Urinary bladder (tissue), 4 donors: Measurements from ENCODE around the gene LEF1. TPM values are rescaled to one million over a fixed set of nuclear protein-coding genes. Genes with fewer than 3 reads are reported as not detected.
"Not testable (repeated sequence)": the region's sequence is repeated elsewhere in the genome, so short reads cannot be mapped to it uniquely, and the experiment has no call there.

Source experiments
- DNase-seq: peaks from one replicate; pipeline ENCODE4 v3.0.0-alpha.2; 2015; ENCODE audit errors: extremely low spot score
- H3K27ac ChIP-seq: one replicate; pipeline ENCODE4 v1.5.1; 2013; ENCODE audit warnings: low read depth, mild to moderate bottlenecking, moderate library complexity
- H3K36me3 ChIP-seq: one replicate; pipeline ENCODE4 v1.6.1; 2013; ENCODE audit warnings: mild to moderate bottlenecking, moderate library complexity; ENCODE audit not compliant: insufficient read depth
- H3K4me1 ChIP-seq: one replicate; pipeline ENCODE4 v1.6.1; 2013; ENCODE audit warnings: mild to moderate bottlenecking, moderate library complexity; ENCODE audit not compliant: insufficient read depth
- H3K4me3 ChIP-seq: one replicate; pipeline ENCODE4 v1.5.1; 2013; ENCODE audit warnings: low read depth, low read length
- WGBS: extraction: QIAGEN DNeasy Blood & Tissue Kit; methylation state at CpG from one replicate; pipeline ENCODE4 v1.1.7; 2013; 5-methylcytosine and 5-hydroxymethylcytosine counted together
- polyA plus RNA-seq: library from polyadenylated mRNA; stranded (reverse); fragments of 200-250 nt; gene quantifications from one replicate; pipeline ENCODE4 v1.2.3, GENCODE V29; 2013
- total RNA-seq: library from RNA; depleted of rRNA; stranded (reverse); fragments of >200 nt; gene quantifications from one replicate; pipeline ENCODE4 v1.2.3, GENCODE V29; 2014
- donor health status: healthy with polysubstance abuse.
- donor health status: healthy.

The LEF1 gene
- total and polyA plus RNA-seq, 2 donors: 7.7 to 9.5 TPM

GRCh38 chr4:108050166-108051111 is 118.3 kb downstream of the LEF1 start:
- not testable (repeated sequence) for H3K27ac ChIP-seq, DNase-seq, H3K4me3 ChIP-seq, H3K36me3 ChIP-seq, H3K4me1 ChIP-seq
- WGBS: 89% methylated on average over 8 of the region's 10 CpGs

DNA sequence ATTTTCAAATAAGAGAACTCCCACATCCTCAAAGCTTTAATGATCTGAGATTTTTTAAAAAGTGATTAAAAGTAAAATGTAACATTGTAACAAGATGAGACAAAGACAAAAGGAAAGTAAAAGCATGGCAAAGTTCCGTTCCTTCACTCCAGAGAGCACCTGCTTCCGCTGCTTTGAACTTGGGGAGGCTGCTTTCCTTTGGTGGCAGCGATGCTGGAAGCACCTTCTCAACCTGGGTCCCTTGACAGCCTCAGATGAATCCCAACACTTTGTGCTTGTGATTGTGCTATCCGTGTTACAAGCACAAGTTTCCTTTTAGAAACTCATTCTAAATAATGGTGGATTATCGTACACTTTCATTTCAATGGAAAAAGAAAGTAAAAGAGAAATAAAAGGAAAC is 119.3 kb downstream of the LEF1 start:
- WGBS: 88% methylated on average over 5 of the region's 5 CpGs
- H3K4me1 ChIP-seq: no peaks in the 10 kb centered on the region
- no peak for DNase-seq
- no peak overlapping the region for H3K27ac ChIP-seq
- no peak overlapping the region for H3K4me3 ChIP-seq
- H3K36me3 ChIP-seq: no peaks in the 10 kb centered on the region

DNA sequence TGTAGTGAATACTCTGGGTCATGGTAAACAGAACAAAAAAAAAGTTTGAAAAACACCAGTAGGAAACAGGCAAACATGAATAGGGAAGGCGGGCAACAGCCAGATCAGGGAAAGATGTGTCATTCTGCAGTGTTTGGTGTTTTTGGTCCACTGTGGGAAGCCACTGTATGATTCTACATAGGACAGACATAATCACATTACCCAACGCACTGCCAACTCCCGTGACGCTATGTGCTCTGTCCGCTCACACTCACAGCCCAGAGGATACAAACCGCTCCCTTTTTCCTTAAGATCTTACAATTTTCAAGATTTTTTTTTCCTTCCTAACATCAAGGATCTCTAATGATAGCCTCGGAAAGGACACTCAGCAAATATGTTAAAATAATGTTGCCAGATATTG is 119.7 kb downstream of the LEF1 start:
- no peaks in the 10 kb centered on the region for H3K36me3 ChIP-seq
- 92% methylated on average over 7 of the region's 7 CpGs for WGBS
- H3K27ac ChIP-seq: no peak overlapping the region
- no peak for DNase-seq
- no peak overlapping the region for H3K4me3 ChIP-seq
- no peaks in the 10 kb centered on the region for H3K4me1 ChIP-seq

DNA sequence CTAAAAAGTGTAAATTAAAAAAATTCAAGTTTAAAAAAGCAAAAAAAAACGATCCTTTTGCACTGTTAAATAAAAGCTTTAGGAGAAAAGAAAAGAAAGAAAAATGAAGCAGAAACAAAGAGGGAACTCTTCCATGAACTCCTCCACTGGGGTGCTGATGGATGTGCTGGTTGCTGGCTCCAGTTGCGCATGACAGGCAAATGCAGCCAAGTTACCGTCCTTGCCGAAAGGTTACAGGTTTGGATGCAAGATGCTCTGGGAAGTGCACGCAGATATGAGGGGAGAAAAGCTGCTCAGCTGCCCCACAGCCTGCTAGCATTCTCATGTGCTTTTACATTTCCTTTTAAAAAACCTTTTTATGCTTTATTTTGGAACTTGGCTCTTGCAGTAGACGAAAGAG is 120.6 kb downstream of the LEF1 start:
- Histone ChIP-seq H3K27ac (no peak overlapping the region), H3K4me3 (no peak overlapping the region), H3K36me3 (no peaks in the 10 kb centered on the region), H3K4me1 (no peaks in the 10 kb centered on the region)
- WGBS: 85% methylated on average over 6 of the region's 6 CpGs
- no peak for DNase-seq

DNA sequence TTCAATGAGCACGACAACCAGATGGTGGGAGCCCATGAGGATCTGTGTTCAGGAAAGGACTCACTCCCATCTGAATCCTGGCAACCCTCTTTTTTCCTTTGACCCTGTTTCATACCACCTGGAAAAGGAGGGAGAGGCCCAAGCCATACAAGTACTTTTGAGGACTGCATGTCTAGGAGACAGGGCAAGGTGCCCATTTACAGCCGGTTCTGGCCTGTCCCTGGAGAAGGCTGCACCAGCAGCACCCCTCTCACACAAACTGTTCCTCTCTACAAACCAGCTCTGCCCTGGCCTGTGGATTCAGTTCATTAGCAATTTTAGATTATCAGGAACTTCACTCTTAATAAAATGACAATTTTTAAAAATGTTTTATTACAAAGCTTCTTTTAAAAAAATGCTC is 121.5 kb downstream of the LEF1 start:
- WGBS: 82% methylated on average over 2 of the region's 2 CpGs
- Histone ChIP-seq H3K36me3 (no peaks in the 10 kb centered on the region), H3K27ac (no peak overlapping the region), H3K4me1 (no peaks in the 10 kb centered on the region), H3K4me3 (no peak overlapping the region)
- DNase-seq: no peak

GRCh38 chr4:108045687-108046024 is 123.1 kb downstream of the LEF1 start:
- DNase-seq: no peak
- Histone ChIP-seq H3K36me3 (no peaks in the 10 kb centered on the region), H3K27ac (no peak overlapping the region), H3K4me3 (no peak overlapping the region), H3K4me1 (no peaks in the 10 kb centered on the region)
- 28% methylated on average over 3 of the region's 3 CpGs for WGBS

DNA sequence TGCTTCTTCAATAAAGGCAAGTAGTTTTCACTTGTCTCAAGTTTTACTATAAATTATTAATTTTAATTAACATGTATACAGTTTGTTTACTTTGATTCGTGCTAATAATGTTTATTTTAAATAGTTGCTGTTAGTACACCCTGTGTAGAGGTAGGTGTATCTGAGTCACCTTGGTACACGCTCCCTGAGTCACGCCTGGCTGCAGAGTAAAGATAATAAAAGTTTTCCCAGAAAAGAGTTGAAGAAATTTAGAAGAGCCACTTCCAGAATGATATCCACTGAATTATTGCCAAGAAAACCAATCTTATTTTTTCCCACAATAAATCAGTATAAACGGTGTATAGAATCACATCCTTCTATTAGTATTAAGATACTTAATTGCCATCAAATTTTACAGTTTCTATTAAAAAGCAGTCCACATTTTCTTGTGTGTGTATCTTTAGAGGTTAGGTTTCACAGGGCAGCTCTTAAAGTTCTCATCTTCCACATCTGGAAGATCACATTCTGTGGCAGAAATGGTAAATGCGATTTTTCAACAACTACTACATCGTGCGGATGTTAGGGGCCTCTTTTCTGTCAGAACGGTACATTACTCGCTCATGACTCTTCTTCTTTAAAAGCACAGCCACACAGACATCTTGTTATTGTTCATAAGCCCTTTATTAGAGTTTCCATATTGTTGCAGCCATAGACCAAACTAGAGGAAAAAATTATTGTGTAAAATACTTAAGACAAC is 123.6 kb downstream of the LEF1 start:
- Histone ChIP-seq H3K36me3 (no peaks in the 10 kb centered on the region), H3K4me3 (no peak overlapping the region), H3K4me1 (no peaks in the 10 kb centered on the region), H3K27ac (no peak overlapping the region)
- WGBS: 59% methylated on average over 9 of the region's 9 CpGs
- no peak for DNase-seq

DNA sequence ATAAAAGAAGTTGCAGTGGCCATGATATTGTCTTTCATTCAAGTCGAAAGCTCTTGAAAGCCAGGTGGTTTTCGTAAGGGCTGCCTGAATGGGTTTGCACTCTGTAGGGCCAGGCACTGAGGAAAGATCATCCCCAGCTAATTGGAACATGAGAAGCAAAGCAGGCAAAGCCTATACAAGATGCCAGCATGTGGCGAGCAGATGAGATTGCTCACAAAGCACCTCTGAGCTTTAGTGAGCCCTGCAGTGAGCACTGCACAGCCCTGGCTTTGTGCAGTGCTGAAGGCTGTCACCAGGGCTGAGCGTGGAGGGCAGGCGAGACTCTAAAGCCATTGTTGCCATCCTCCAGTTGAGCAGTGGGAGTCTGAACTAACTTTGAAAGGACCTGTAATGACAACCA is 125.2 kb downstream of the LEF1 start:
- no peak for DNase-seq
- H3K4me1 ChIP-seq: no peaks in the 10 kb centered on the region
- H3K36me3 ChIP-seq: no peaks in the 10 kb centered on the region
- H3K4me3 ChIP-seq: no peak overlapping the region
- no peak overlapping the region for H3K27ac ChIP-seq
- WGBS: 70% methylated on average over 5 of the region's 5 CpGs

DNA sequence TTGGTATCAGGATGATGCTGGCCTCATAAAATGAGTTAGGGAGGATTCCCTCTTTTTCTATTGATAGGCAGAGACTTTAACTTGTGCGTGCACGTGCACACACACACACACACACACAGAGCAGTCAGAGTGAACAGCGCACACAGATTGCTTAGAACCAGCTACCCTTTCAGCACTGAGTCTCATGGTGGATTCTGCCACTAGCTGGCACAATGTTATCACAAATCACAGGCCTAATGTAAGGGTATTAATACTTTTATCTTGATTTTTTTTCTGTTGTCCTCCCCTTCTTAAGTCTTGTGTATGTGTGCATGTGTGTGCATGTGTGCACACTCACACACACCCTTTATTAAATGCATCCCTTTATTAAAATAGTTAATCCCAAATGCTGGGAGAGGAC is 125.8 kb downstream of the LEF1 start:
- no peaks in the 10 kb centered on the region for H3K4me1 ChIP-seq
- H3K36me3 ChIP-seq: no peaks in the 10 kb centered on the region
- no peak for DNase-seq
- 92% methylated on average over 3 of the region's 3 CpGs for WGBS
- H3K27ac ChIP-seq: no peak overlapping the region
- no peak overlapping the region for H3K4me3 ChIP-seq

DNA sequence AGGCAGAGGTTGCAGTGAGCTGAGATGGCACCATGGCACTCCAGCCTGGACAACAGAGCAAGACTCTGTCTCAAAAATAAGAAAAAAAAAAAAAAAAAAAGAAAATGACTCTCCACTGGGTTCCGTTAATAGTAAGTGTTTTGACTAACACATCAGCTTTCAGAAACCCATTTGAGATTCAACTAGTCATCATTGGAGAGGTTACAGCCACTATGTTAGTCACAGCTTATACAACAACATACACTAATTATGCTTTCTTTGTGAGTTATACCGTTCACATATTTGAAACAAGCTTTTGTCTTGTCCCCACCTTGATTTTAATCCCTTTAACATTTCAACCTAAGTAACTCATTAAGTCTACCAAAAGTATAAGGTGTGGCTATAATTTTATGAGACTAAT is 130.8 kb downstream of the LEF1 start:
- Histone ChIP-seq H3K36me3 (peaks cover 2% of the 10 kb centered on the region), H3K4me1 (no peaks in the 10 kb centered on the region), H3K4me3 (no peak overlapping the region), H3K27ac (no peak overlapping the region)
- 86% methylated on average over 2 of the region's 2 CpGs for WGBS
- DNase-seq: no peak

DNA sequence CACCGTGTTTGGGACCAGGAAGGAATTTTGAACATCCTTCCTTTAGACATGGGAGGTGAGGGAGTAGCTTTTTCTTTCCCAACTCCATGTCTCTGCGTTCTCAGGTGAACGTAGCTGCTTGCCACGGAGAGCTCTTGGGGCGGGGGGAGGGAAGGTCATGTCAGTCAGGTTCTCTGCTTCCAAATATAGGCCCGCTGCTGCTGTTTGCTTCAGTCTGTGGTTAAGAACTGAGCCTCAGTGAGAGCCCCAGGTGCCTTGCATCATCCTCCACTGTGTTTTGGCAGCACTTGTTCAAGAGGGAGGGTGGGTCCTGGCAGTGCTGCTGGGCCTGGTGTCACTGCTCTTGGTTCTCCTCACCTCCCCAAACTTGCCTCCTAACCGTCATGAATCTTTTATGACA is 132.5 kb downstream of the LEF1 start:
- no peak overlapping the region for H3K4me3 ChIP-seq
- DNase-seq: no peak
- H3K4me1 ChIP-seq: no peaks in the 10 kb centered on the region
- H3K27ac ChIP-seq: no peak overlapping the region
- peaks cover 2% of the 10 kb centered on the region for H3K36me3 ChIP-seq
- WGBS: 79% methylated on average over 7 of the region's 7 CpGs

DNA sequence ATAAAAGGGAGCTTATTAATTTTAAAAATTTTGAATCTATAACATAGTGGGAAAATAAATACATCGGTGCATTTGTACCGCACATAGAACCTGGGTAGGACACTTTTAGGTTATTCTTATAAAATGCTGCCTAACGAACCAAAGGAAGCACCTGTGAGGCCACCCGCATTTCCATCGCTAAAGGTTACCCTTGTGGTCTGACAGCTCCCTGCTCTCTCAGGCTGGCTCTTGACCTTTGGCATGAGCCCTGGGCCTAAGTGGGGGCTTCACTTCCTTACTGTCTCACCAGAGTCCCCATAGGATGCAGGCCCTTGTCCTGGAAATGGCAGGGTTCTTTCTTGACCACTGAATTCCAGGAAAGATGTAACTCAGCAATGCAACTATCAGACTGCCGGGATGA is 133.0 kb downstream of the LEF1 start:
- Histone ChIP-seq H3K27ac (no peak overlapping the region), H3K4me1 (no peaks in the 10 kb centered on the region), H3K36me3 (peaks cover 2% of the 10 kb centered on the region), H3K4me3 (no peak overlapping the region)
- DNase-seq: no peak
- 88% methylated on average over 6 of the region's 6 CpGs for WGBS

- Histone ChIP-seq H3K4me1 (no peaks in the 10 kb centered on the region), H3K27ac (no peak overlapping the region), H3K4me3 (no peak overlapping the region), H3K36me3 (peaks cover 2% of the 10 kb centered on the region)
- DNase-seq: no peak
- 81% methylated on average over 7 of the region's 7 CpGs for WGBS
Measured at GRCh38 chr4:108034565-108034964, 134.2 kb downstream of the LEF1 start.

- Histone ChIP-seq H3K27ac (no peak overlapping the region), H3K4me3 (no peak overlapping the region), H3K36me3 (peaks cover 2% of the 10 kb centered on the region), H3K4me1 (no peaks in the 10 kb centered on the region)
- DNase-seq: no peak
Measured at GRCh38 chr4:108033348-108033747, 135.4 kb downstream of the LEF1 start.
